K562 (cell line): ENCODE data around the gene RALGAPA2. TPM values are rescaled to one million over a fixed set of nuclear protein-coding genes. Genes with fewer than 3 reads are reported as not detected.

Experiments
- ARNT ChIP-seq, 2 experiments: fragments of 450-650 bp; IDR thresholded peaks; 2 replicates each; pipeline ENCODE4 v1.6.1; 2016; ENCODE audit warnings: mild to moderate bottlenecking in 1 of 2
- BRD9 ChIP-seq: fragments of 450-650 bp; IDR thresholded peaks from 2 replicates; pipeline ENCODE4 v1.6.1; 2018; ENCODE audit warnings: low read depth; ENCODE audit not compliant: partially characterized antibody
- BRF1 ChIP-seq: IDR thresholded peaks from 3 replicates; pipeline ENCODE4 v1.6.1; 2011; ENCODE audit warnings: borderline replicate concordance, mild to moderate bottlenecking; ENCODE audit not compliant: insufficient read length; ENCODE audit errors: extremely low read depth
- FUS ChIP-seq: fragments of 200-400 bp; formaldehyde crosslinking; optimal IDR thresholded peaks from 2 replicates; pipeline ENCODE3; 2017; ENCODE audit warnings: low read depth, low read length
- L3MBTL2 ChIP-seq: fragments of 450-650 bp; IDR thresholded peaks from 2 replicates; pipeline ENCODE4 v1.6.1; 2016; ENCODE audit warnings: mild to moderate bottlenecking, moderate library complexity
- MAZ ChIP-seq, 2 experiments: fragments of 450-650 bp in 1 of 2; sonication (generic) in 1 of 2; formaldehyde crosslinking; IDR thresholded peaks in 1 of 2; conservative IDR thresholded peaks in 1 of 2; 2 replicates each; pipeline versions ENCODE4 v1.4.0 to v1.5.0; 2020; ENCODE audit warnings: mild to moderate bottlenecking in 1 of 2, missing genetic modification reagents in 1 of 2
- NFRKB ChIP-seq: fragments of 450-650 bp; IDR thresholded peaks from 2 replicates; pipeline ENCODE4 v1.6.1; 2016; ENCODE audit warnings: low read depth
- NUFIP1 ChIP-seq: fragments of 450-650 bp; IDR thresholded peaks from 2 replicates; pipeline ENCODE4 v1.6.1; 2018; ENCODE audit not compliant: partially characterized antibody
- POLR2B ChIP-seq: fragments of 450-650 bp; IDR thresholded peaks from 2 replicates; pipeline ENCODE4 v1.6.1; 2018; ENCODE audit warnings: low read depth; ENCODE audit not compliant: partially characterized antibody
- SMAD4 ChIP-seq: fragments of 250-450 bp; sonication (Bioruptor Pico); conservative IDR thresholded peaks from 2 replicates; pipeline ENCODE4 v1.8.0; 2021; ENCODE audit warnings: inconsistent platforms, mild to moderate bottlenecking, moderate library complexity
- SRSF7 ChIP-seq: fragments of 200-400 bp; formaldehyde crosslinking; optimal IDR thresholded peaks from 2 replicates; pipeline ENCODE3; 2017; ENCODE audit warnings: mild to moderate bottlenecking, low read depth, low read length
- TARDBP ChIP-seq: fragments of 450-650 bp; IDR thresholded peaks from 2 replicates; pipeline ENCODE4 v1.6.1; 2016
- TRIM24 ChIP-seq, 2 experiments: fragments of 450-650 bp; IDR thresholded peaks; 2 replicates each; pipeline ENCODE4 v1.6.1; 2016
- ZNF175 ChIP-seq: fragments of 200-800 bp; sonication (Bioruptor generic); IDR thresholded peaks from 2 replicates; pipeline ENCODE4 v1.6.1; 2016; ENCODE audit warnings: low read depth, mild to moderate bottlenecking, missing genetic modification characterization, missing compliant biosample characterization
- ZNF76 ChIP-seq: fragments of 250-450 bp; sonication (Bioruptor Pico); IDR thresholded peaks from 2 replicates; pipeline ENCODE4 v1.4.0; 2020; ENCODE audit warnings: mild to moderate bottlenecking, moderate library complexity, borderline replicate concordance
- polyA plus RNA-seq, 8 experiments: library from polyadenylated mRNA; depleted of rRNA in 4 of 8; stranded (reverse) in 5 of 8; unstranded in 3 of 8; fragments of >200 nt; fragmentation: Nextera tagmentation in 2 of 8; fragmentation: Illumina TruSeq in 1 of 8; extraction: Ambion mirVana in 2 of 8; extraction: Trizol in 1 of 8; gene quantifications; 2 replicates each; pipeline versions ENCODE4 v1.2.1 to v1.2.3, GENCODE V29; 2011 to 2014; ENCODE audit warnings: inconsistent platforms in 1 of 8, missing spikeins in 1 of 8
- total RNA-seq, 7 experiments: library from RNA; depleted of rRNA in 6 of 7; stranded (reverse); fragments of >200 nt in 6 of 7; fragmentation: Illumina TruSeq in 2 of 7; extraction: Trizol in 2 of 7; gene quantifications; 2 replicates each; pipeline versions ENCODE4 v1.2.1 to v1.2.3, GENCODE V29; 2011 to 2021; ENCODE audit warnings: low replicate concordance in 1 of 7
- TF ChIP-seq, protein P1 (sequence below), 2 experiments: fragments of 450-650 bp; IDR thresholded peaks; 2 replicates each; pipeline ENCODE4 v1.6.1; 2018; ENCODE audit warnings: mild to moderate bottlenecking in 2 of 2, low read depth in 1 of 2; ENCODE audit not compliant: partially characterized antibody in 2 of 2
- TF ChIP-seq, protein P2 (sequence below), 2 experiments: fragments of 450-650 bp; IDR thresholded peaks; 2 replicates each; pipeline ENCODE4 v1.6.1; 2016
- TF ChIP-seq, protein P3 (sequence below): sonication (generic); formaldehyde crosslinking; IDR thresholded peaks from 2 replicates; pipeline ENCODE4 v1.8.0; 2022; ENCODE audit warnings: missing genetic modification reagents, mild to moderate bottlenecking, borderline replicate concordance

The RALGAPA2 gene
- total and polyA plus RNA-seq, 9 of the 15 experiments (the other 6 are each of a cell fraction or from before 2014, with no cell fraction given), result 0.35 to 2.7 (median 1.4) TPM

DNA sequence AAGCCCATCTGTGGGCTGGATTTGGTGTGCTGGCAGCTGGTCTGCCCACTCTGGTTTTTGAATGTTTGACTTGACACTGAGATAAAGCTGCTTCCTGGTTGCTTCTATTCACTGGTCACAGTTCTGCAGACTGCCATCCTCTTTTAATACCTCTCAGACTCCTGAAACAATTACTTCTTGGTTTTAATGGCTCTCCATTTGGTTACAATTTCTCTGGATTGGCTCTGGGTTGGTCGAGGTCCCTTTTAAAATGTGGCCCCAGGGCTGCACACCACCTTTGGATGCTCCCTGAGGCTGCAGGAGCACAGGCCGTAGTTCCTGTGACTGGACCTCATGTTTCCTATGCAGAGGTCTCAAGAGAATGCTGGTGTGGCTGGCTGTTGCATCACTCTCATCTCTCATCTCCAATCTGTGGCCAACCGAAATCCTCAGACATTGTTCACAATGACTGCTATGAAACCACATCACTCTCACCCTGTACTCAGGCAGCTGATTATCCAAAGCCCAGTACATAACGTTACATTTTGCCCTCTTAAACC, 246.0 kb downstream of the RALGAPA2 start (continued):
- TF ChIP-seq SMAD4 (0 out of 2 replicates have a peak, but pooled peaks have one; percentile 22), ARNT (IDR thresholded peaks at IDR 0.05) (no peak), ZNF175 (peak; percentile 70), FUS (no peak), ZNF76 (no peak), TRIM24 (IDR thresholded peaks at IDR 0.05) (peak in 1 of 2 experiments; percentile 22; a peak in 1 of 4 replicates), NFRKB (no peak), SRSF7 (no peak), TARDBP (no peak), POLR2B (no peak), MAZ (CRISPR knock-in tag; conservative IDR thresholded peaks at IDR 0.05 in 1 of 2, IDR thresholded peaks at IDR 0.05 in 1 of 2) (no peak), NUFIP1 (no peak), L3MBTL2 (peak; percentile 65; the same call in 1 of the 2 replicates), BRF1 (no peak), BRD9 (no peak)
- TF ChIP-seq, protein P1, sequence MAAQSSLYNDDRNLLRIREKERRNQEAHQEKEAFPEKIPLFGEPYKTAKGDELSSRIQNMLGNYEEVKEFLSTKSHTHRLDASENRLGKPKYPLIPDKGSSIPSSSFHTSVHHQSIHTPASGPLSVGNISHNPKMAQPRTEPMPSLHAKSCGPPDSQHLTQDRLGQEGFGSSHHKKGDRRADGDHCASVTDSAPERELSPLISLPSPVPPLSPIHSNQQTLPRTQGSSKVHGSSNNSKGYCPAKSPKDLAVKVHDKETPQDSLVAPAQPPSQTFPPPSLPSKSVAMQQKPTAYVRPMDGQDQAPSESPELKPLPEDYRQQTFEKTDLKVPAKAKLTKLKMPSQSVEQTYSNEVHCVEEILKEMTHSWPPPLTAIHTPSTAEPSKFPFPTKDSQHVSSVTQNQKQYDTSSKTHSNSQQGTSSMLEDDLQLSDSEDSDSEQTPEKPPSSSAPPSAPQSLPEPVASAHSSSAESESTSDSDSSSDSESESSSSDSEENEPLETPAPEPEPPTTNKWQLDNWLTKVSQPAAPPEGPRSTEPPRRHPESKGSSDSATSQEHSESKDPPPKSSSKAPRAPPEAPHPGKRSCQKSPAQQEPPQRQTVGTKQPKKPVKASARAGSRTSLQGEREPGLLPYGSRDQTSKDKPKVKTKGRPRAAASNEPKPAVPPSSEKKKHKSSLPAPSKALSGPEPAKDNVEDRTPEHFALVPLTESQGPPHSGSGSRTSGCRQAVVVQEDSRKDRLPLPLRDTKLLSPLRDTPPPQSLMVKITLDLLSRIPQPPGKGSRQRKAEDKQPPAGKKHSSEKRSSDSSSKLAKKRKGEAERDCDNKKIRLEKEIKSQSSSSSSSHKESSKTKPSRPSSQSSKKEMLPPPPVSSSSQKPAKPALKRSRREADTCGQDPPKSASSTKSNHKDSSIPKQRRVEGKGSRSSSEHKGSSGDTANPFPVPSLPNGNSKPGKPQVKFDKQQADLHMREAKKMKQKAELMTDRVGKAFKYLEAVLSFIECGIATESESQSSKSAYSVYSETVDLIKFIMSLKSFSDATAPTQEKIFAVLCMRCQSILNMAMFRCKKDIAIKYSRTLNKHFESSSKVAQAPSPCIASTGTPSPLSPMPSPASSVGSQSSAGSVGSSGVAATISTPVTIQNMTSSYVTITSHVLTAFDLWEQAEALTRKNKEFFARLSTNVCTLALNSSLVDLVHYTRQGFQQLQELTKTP (IDR thresholded peaks at IDR 0.05; ENCODE audit: low read depth in 1 of 2, partially characterized antibody in 2 of 2), result no peak
- TF ChIP-seq, protein P2, sequence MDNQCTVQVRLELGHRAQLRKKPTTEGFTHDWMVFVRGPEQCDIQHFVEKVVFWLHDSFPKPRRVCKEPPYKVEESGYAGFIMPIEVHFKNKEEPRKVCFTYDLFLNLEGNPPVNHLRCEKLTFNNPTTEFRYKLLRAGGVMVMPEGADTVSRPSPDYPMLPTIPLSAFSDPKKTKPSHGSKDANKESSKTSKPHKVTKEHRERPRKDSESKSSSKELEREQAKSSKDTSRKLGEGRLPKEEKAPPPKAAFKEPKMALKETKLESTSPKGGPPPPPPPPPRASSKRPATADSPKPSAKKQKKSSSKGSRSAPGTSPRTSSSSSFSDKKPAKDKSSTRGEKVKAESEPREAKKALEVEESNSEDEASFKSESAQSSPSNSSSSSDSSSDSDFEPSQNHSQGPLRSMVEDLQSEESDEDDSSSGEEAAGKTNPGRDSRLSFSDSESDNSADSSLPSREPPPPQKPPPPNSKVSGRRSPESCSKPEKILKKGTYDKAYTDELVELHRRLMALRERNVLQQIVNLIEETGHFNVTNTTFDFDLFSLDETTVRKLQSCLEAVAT (IDR thresholded peaks at IDR 0.05), result no peak
- TF ChIP-seq, protein P3, sequence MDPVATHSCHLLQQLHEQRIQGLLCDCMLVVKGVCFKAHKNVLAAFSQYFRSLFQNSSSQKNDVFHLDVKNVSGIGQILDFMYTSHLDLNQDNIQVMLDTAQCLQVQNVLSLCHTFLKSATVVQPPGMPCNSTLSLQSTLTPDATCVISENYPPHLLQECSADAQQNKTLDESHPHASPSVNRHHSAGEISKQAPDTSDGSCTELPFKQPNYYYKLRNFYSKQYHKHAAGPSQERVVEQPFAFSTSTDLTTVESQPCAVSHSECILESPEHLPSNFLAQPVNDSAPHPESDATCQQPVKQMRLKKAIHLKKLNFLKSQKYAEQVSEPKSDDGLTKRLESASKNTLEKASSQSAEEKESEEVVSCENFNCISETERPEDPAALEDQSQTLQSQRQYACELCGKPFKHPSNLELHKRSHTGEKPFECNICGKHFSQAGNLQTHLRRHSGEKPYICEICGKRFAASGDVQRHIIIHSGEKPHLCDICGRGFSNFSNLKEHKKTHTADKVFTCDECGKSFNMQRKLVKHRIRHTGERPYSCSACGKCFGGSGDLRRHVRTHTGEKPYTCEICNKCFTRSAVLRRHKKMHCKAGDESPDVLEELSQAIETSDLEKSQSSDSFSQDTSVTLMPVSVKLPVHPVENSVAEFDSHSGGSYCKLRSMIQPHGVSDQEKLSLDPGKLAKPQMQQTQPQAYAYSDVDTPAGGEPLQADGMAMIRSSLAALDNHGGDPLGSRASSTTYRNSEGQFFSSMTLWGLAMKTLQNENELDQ (CRISPR knock-in tag), result no peak
